GM19468 (cell line): ENCODE data around the gene KLHL2.

ENCODE experiments used
- ATAC-seq: cut with Tn5 transposase; IDR thresholded peaks from one replicate; pipeline ENCODE4 v1.9.1; 2021; ENCODE audit warnings: mild to moderate bottlenecking, moderate library complexity, moderate number of reproducible peaks; ENCODE audit not compliant: unreplicated experiment; ENCODE audit errors: extremely low read depth

The KLHL2 gene

DNA sequence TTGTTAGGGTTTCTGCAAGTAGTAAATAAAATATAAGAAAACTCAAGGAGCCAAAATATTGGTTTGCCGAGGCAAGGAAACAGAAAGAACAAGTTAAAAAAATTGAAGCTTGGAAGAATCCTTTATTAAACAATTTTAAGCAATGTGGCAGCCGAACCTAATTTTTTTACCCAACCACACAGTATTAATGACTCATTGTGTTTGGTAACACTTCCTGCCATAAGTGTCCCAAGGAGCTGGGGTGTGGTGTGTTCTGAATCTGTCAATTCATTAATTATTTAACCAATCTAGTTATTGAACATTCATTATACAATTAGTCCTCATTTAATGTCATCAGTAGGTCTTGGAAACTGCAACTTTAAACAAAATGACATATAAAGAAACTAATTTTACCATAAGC, 152.1 kb downstream of the KLHL2 start:
- no peak for ATAC-seq

DNA sequence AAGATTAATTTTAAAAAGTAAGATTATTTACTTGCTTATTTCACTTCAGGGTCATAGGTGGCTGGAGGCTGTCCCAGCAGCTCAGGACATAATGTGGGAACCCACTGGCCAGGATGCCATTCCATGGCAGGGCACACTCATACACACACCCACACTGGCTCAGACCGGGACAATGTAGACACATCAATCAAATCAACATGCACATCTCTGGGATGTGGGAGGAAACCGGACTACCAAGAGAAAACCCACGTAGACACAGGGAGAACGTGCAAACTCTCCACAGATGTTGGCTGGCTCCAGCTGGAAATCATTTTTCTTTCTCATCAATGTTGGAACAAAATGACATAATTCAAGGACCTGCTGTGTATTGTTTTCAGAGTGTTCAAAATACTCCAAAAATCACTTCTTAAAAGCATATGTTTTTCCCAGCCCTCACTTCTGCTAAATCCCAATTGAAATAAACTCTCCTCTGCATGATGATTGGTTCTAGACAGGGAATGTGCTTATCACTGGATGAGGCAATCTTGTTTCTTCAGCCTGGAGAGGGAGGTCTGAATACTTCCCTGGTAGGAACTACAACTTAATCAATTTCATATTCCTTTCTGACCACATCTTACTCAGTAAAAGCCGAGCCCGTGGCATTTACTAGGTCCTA, 152.8 kb downstream of the KLHL2 start:
- ATAC-seq = no peak

DNA sequence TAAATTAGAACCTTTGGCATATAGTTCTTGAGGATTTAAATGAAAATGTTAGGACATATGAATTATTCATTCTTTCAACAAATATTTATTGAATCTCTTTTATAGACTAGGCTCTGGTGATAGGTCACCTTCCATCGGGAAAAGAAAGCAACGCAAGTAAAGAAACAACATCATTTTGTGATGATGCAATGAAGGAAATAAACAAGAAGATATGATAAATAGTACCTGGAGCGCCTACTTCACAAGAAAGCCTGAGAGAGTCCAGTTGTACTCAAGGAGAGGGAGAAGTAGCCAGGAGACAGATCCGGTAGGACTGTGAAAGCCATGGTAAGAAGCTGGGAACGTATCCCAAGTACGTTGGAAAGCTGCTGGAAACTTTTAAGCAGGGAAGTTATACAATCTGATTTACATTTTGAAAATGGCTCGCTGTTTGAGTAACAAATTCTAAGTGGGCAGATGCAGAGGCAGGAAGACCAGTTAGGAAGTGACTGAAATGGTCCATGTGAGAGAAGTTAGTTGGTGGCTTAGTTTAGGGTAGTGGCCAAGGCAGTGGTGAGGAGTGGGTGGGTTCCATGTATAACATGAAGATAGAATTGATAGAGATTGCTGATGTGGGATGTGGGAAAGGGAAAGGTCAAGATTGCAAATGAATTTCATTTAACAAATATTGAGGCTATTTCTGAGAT, 153.8 kb downstream of the KLHL2 start:
- no peak for ATAC-seq

DNA sequence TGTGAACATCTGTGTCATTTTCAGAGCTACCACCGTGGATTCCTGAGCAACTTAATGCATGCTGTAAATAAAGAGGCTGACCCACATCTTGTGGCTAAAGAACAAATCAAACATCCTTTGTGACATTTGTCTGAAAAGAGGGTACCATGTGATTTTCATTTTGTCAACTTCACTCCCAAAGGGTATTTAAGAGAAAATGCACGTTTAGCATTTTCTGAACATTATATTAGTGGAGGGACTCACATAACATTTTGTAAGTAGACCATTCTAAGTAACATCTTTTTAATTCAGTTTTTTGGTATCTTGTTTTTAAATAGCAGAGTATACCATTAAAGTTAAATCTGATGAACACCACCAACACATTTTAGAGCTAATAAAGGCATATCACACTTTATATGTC, 154.4 kb downstream of the KLHL2 start:
- no peak for ATAC-seq

DNA sequence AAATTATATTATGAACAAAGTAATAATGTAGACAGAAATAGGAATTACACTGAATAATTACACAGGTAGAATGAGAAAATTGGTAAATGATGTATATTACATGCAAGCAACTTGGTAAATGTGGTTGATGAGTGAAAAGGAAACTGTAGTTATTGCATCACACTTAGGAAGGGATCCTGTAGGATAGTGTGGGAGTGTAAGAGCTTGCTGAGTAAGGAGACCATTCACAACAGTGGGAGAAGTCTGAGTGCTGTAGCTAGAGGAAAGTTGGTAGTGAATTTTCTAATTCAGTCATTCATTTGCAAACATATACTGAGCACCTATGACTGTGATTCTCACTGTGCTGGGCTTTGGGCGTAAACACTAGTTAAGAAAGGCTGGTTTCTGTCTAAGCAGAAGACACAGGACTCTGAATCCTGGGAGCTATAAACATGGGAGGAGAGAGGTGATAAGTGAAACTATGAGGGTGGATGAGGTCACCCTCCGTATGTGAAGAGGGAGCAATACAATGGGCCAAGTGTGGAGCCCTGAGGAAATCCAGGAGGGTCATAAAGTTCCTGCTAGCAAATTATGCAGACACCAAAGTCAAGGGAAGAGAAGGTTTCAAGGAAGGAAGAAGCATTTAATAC, 157.2 kb downstream of the KLHL2 start:
- no peak for ATAC-seq

DNA sequence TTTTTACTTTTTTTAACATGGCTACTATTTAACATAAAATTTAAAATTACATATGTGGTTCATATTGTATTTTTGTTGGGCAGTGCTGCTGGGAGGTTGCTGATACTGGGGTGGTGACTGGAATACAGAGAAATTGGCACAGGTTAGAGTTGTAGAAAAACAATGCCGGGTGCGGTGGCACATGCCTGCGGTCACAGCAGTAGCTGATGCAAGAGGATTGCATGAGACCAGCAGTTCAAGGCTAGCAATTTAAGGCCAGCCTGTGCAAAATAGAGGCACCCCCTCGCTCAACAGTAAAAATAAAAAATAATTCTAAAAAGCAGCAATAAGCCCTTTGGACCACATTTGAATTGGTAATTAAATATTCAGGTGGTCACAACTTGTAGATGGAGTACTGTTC, 159.7 kb downstream of the KLHL2 start:
- no peak for ATAC-seq

DNA sequence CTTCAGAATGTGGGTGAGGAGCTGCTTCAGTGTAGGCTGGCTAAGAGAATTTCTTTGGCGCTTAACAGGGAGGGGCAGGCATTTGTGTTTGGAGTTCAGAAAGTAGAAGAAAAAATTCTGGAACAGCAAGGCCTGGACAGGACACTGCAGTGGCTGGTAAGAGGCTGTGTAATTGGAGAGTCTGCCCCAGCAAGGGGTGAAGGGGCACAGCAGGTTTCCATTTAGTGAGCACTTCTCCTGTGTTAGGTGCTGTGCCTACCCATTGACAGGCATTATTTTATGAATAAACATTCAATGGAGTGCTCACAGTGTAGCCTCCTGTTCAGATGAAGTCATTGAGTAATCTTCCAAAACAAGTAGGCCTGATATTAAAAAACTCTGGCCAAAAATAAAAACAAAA, 160.8 kb downstream of the KLHL2 start:
- ATAC-seq = no peak

DNA sequence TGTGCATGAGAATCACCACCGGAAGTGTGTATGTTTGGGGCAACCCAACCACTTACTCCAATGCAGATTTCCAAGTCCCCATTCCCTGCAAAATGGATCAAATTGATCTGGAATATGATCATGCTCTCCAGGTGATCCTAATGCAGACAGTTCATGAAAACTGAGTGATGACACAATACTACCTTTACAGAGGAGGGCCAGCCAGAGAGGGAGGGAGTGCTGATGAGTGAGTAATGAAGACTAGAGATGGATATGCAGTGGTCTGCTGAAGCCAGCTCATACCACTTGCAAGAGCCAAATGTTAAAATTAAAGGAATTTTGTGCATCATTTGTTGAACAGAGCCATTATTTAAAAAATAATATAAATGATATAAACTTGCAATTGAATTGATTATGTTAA, 161.2 kb downstream of the KLHL2 start:
- no peak for ATAC-seq

DNA sequence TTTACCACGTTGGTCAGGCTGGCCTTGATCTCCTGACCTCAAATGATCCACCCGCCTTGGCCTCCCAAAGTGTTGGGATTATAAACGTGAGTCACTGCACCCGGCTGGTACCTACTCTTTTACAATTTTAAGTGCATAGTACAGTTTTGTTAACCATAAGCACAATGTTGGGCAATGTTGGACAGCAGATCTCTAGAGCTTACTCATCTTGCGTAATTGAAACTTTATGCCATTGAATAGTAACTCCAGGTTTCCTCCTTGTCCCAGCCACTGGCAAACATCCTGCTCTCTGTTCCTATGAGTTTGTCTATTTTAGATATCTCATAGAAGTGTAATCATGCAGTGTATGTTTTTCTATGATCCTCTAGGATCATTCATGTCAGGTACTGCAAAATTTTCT, 162.2 kb downstream of the KLHL2 start:
- ATAC-seq = no peak

DNA sequence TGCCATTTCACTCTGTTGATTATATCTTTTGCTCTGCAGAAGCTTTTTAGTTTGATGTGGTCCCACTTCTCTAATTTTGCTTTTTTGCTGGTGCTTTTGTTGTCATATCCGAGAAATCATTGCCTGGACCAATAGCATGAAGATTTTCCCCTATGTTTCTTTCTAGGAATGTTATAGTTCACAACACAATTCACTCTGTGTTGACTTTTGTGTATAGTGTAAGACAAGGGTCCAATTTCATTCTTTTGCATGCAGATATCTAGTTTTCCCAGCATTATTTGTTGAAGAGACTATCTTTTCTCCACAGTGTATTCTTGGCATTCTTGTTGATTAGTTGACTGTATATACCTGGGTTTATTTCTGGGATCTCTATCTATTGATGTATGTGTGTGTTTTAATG, 163.2 kb downstream of the KLHL2 start:
- ATAC-seq = no peak
